Keratinocyte (primary cell): ENCODE measurements around the gene ELFN2. TPM values are rescaled to one million over a fixed set of nuclear protein-coding genes. Genes with fewer than 3 reads are reported as not detected.

ENCODE experiments used
- DNase-seq: peaks from one replicate; pipeline ENCODE4 v3.0.0-alpha.2; 2011; ENCODE audit warnings: low read depth, missing footprints, low spot score
- FAIRE-seq: peaks from 2 replicates; lab custom pipeline; 2011; peaks lifted over from hg19 to GRCh38; lab: Jason Lieb, UNC
- H2AFZ ChIP-seq: 2 replicates; pipeline ENCODE4 v1.6.0; 2012; ENCODE audit warnings: low read length, control low read depth, inconsistent platforms; ENCODE audit not compliant: control insufficient read depth
- H3K27ac ChIP-seq: 2 replicates; pipeline ENCODE4 v1.5.1; 2011; ENCODE audit warnings: low read length; ENCODE audit not compliant: control insufficient read depth, insufficient read depth
- H3K27me3 ChIP-seq: 3 replicates; pipeline ENCODE4 v1.6.0; 2011; ENCODE audit warnings: low read length; ENCODE audit not compliant: control insufficient read depth, insufficient read depth; ENCODE audit errors: extremely low read depth
- H3K36me3 ChIP-seq, 2 experiments: 2 replicates in 1 of 2; 3 replicates in 1 of 2; pipeline ENCODE4 v1.5.1; 2011; ENCODE audit warnings: low read length in 2 of 2, mild to moderate bottlenecking in 1 of 2; ENCODE audit not compliant: control insufficient read depth in 2 of 2, insufficient read depth in 2 of 2; ENCODE audit errors: extremely low read depth in 1 of 2
- H3K4me1 ChIP-seq: 3 replicates; pipeline ENCODE4 v1.5.1; 2011; ENCODE audit warnings: low read length; ENCODE audit not compliant: control insufficient read depth, insufficient read depth; ENCODE audit errors: extremely low read depth
- H3K4me2 ChIP-seq: 3 replicates; pipeline ENCODE4 v1.6.0; 2011; ENCODE audit warnings: low read depth, low read length; ENCODE audit not compliant: control insufficient read depth, insufficient read depth; ENCODE audit errors: extremely low read depth
- H3K4me3 ChIP-seq, 3 experiments: fragments of 200-600 bp in 1 of 3; sonication (generic) in 1 of 3; 2 replicates in 2 of 3; 3 replicates in 1 of 3; pipeline ENCODE4 v1.5.1; 2011 to 2016; ENCODE audit warnings: low read length in 3 of 3, mild to moderate bottlenecking in 3 of 3, control low read depth in 2 of 3, inconsistent platforms in 1 of 3, low read depth in 1 of 3, mixed read lengths in 1 of 3, mixed run types in 1 of 3, moderate library complexity in 1 of 3; ENCODE audit not compliant: control insufficient read depth in 2 of 3, insufficient read depth in 2 of 3; ENCODE audit errors: extremely low read depth in 1 of 3
- H3K79me2 ChIP-seq: 2 replicates; pipeline ENCODE4 v1.6.0; 2012; ENCODE audit warnings: low read length; ENCODE audit not compliant: control insufficient read depth, insufficient read depth
- H3K9ac ChIP-seq: 3 replicates; pipeline ENCODE4 v1.6.0; 2011; ENCODE audit warnings: low read length; ENCODE audit not compliant: control insufficient read depth, insufficient read depth; ENCODE audit errors: extremely low read depth
- H3K9me1 ChIP-seq: 3 replicates; pipeline ENCODE4 v1.6.0; 2011; ENCODE audit warnings: low read length; ENCODE audit not compliant: control insufficient read depth, insufficient read depth; ENCODE audit errors: extremely low read depth
- H3K9me3 ChIP-seq: 2 replicates; pipeline ENCODE4 v1.5.1; 2012; ENCODE audit warnings: low read depth, low read length; ENCODE audit not compliant: control insufficient read depth
- H4K20me1 ChIP-seq: 3 replicates; pipeline ENCODE4 v1.6.0; 2011; ENCODE audit warnings: low read length; ENCODE audit not compliant: control insufficient read depth, insufficient read depth; ENCODE audit errors: extremely low read depth
- CTCF ChIP-seq, 3 experiments: IDR thresholded peaks in 1 of 3; conservative IDR thresholded peaks in 1 of 3; optimal IDR thresholded peaks in 1 of 3; 2 replicates in 2 of 3; 3 replicates in 1 of 3; pipeline versions ENCODE3 to v1.5.1; 2011; ENCODE audit warnings: low read length in 3 of 3, mild to moderate bottlenecking in 3 of 3, moderate library complexity in 2 of 3, control low read depth in 1 of 3, inconsistent platforms in 1 of 3; ENCODE audit not compliant: insufficient read depth in 2 of 3; ENCODE audit errors: extremely low read depth in 1 of 3
- EZH2 ChIP-seq: IDR thresholded peaks from one replicate; pipeline ENCODE4 v1.6.1; 2012; ENCODE audit warnings: inconsistent platforms, mild to moderate bottlenecking, low read length, moderate library complexity
- dilution Hi-C: fragments of 300-500 bp; cut with MboI; formaldehyde crosslinking; loops from one replicate; pipeline ENCODE4 v1.7.0; 2020; ENCODE audit warnings: low sequenced_read_pairs; ENCODE audit not compliant: extremely low pct_ligation_motif_present
- polyA plus RNA-seq, 5 experiments: library from polyadenylated mRNA; depleted of rRNA in 3 of 5; stranded (reverse) in 3 of 5; stranded (forward) in 1 of 5; unstranded in 1 of 5; fragments of >200 nt; gene quantifications; 1 replicate in 1 of 5; 2 replicates in 3 of 5; 3 replicates in 1 of 5; pipeline versions ENCODE4 v1.2.1 to v1.2.3, GENCODE V29; 2011 to 2012; ENCODE audit warnings: missing spikeins in 2 of 5, low read depth in 1 of 5, low replicate concordance in 1 of 5

ELFN2 gene
- polyA plus RNA-seq, 1 donor (not counting 4 experiments of a cell fraction or from before 2014, with no cell fraction given) = 0.13 TPM

GRCh38 chr22:37390075-37390474 is 37.2 kb downstream of the ELFN2 start:
- Histone ChIP-seq H3K27me3 (peaks cover 22% of the 10 kb centered on the region), H3K27ac (no peak overlapping the region), H3K36me3 (no peaks in the 10 kb centered on the region), H4K20me1 (no peaks in the 10 kb centered on the region), H3K9ac (no peak overlapping the region), H3K4me1 (no peaks in the 10 kb centered on the region), H3K4me2 (no peak overlapping the region), H3K79me2 (no peaks in the 10 kb centered on the region), H3K9me1 (no peaks in the 10 kb centered on the region), H2AFZ (no peak overlapping the region), H3K9me3 (no peaks in the 10 kb centered on the region), H3K4me3 (no peak overlapping the region)
- FAIRE-seq = no peak
- no peak for TF ChIP-seq EZH2
- dilution Hi-C loops = no loop called here
- no peak for DNase-seq

DNA sequence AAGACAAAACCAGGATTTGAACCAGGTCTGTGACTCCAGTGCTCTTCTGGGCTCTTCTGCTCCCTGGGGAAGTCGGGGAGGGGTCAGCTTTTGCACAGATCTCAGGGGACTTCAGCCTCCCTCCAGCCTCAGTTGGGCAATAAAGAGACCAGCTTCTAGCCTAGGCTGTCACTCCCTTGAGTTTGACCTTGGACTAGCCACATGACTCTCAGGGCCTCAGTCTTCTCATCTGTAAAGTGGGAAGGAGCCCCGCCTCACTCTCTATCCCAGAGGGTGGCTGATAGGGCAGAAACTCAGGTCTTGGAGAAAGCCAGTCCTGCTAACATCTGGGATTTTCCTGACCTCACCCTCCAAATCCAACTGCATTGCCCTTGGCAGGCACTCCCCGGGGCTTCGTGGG is 38.7 kb downstream of the ELFN2 start:
- TF ChIP-seq CTCF (optimal IDR thresholded peaks at IDR 0.05 in 1 of 3, IDR thresholded peaks at IDR 0.05 in 1 of 3, conservative IDR thresholded peaks at IDR 0.05 in 1 of 3; ENCODE audit: extremely low read depth in 1 of 3, insufficient read depth in 2 of 3, low read length in 3 of 3) (no peak), EZH2 (no peak)
- H3K9me1 ChIP-seq = no peaks in the 10 kb centered on the region
- no peak overlapping the region for H3K4me2 ChIP-seq
- DNase-seq = no peak
- H3K9ac ChIP-seq = no peak overlapping the region
- no peaks in the 10 kb centered on the region for H3K36me3 ChIP-seq
- no peak overlapping the region for H3K27ac ChIP-seq
- peaks cover 22% of the 10 kb centered on the region for H3K27me3 ChIP-seq
- no peaks in the 10 kb centered on the region for H3K4me1 ChIP-seq
- H2AFZ ChIP-seq = no peak overlapping the region
- no peaks in the 10 kb centered on the region for H3K79me2 ChIP-seq
- dilution Hi-C loops = no loop called here
- FAIRE-seq = no peak
- H3K9me3 ChIP-seq = no peaks in the 10 kb centered on the region
- H4K20me1 ChIP-seq = no peaks in the 10 kb centered on the region
- no peak overlapping the region for H3K4me3 ChIP-seq

- no peak overlapping the region for H3K4me2 ChIP-seq
- no peak overlapping the region for H3K9ac ChIP-seq
- H3K4me3 ChIP-seq = no peak overlapping the region
- H3K9me1 ChIP-seq = no peaks in the 10 kb centered on the region
- H2AFZ ChIP-seq = no peak overlapping the region
- H3K36me3 ChIP-seq = no peaks in the 10 kb centered on the region
- H3K27ac ChIP-seq = no peak overlapping the region
- H3K27me3 ChIP-seq = peaks cover 22% of the 10 kb centered on the region
- DNase-seq (no peak), FAIRE-seq (no peak)
- H3K79me2 ChIP-seq = no peaks in the 10 kb centered on the region
- dilution Hi-C loops = no loop called here
- H3K9me3 ChIP-seq = no peaks in the 10 kb centered on the region
- H4K20me1 ChIP-seq = no peaks in the 10 kb centered on the region
- TF ChIP-seq CTCF (optimal IDR thresholded peaks at IDR 0.05 in 1 of 3, IDR thresholded peaks at IDR 0.05 in 1 of 3, conservative IDR thresholded peaks at IDR 0.05 in 1 of 3; ENCODE audit: extremely low read depth in 1 of 3, insufficient read depth in 2 of 3, low read length in 3 of 3) = no peak
- TF ChIP-seq EZH2 = no peak
- no peaks in the 10 kb centered on the region for H3K4me1 ChIP-seq
Measured at GRCh38 chr22:37387793-37388192, 39.5 kb downstream of the ELFN2 start.
